Astrocyte (in vitro differentiated cells and primary cell): ENCODE measurements around the gene ACOT8. TPM values are rescaled to one million over a fixed set of nuclear protein-coding genes. Genes with fewer than 3 reads are reported as not detected.
A peak's percentile ranks its signal among the peaks of the same experiment; 100 is the strongest.
"Not testable (repeated sequence)": the region's sequence is repeated elsewhere in the genome, so short reads cannot be mapped to it uniquely, and the experiment has no call there.

Experiments
- DNase-seq: peaks from one replicate; pipeline ENCODE4 v3.0.0-alpha.2; 2010; ENCODE audit warnings: low read depth
- FAIRE-seq: peaks from 2 replicates; lab custom pipeline; 2011; peaks lifted over from hg19 to GRCh38; lab: Jason Lieb, UNC
- H2AFZ ChIP-seq: 2 replicates; pipeline ENCODE4 v1.6.0; 2012; ENCODE audit warnings: low read depth, low read length, inconsistent platforms
- H3K27ac ChIP-seq: 2 replicates; pipeline ENCODE4 v1.5.1; 2011; ENCODE audit warnings: low read depth, low read length, inconsistent platforms
- H3K27me3 ChIP-seq: 2 replicates; pipeline ENCODE4 v1.6.0; 2011; ENCODE audit warnings: low read length, inconsistent platforms; ENCODE audit not compliant: insufficient read depth
- H3K36me3 ChIP-seq: 2 replicates; pipeline ENCODE4 v1.5.1; 2011; ENCODE audit warnings: low read length, inconsistent platforms; ENCODE audit not compliant: insufficient read depth
- H3K4me1 ChIP-seq: 2 replicates; pipeline ENCODE4 v1.5.1; 2011; ENCODE audit warnings: low read length, inconsistent platforms; ENCODE audit not compliant: insufficient read depth
- H3K4me2 ChIP-seq: 2 replicates; pipeline ENCODE4 v1.6.0; 2012; ENCODE audit warnings: low read length, inconsistent platforms
- H3K4me3 ChIP-seq: 2 replicates; pipeline ENCODE4 v1.5.1; 2011; ENCODE audit warnings: low read depth, mild to moderate bottlenecking, low read length, inconsistent platforms; ENCODE audit not compliant: insufficient read depth
- H3K79me2 ChIP-seq: 2 replicates; pipeline ENCODE4 v1.6.0; 2012; ENCODE audit warnings: mild to moderate bottlenecking, low read length, inconsistent platforms; ENCODE audit not compliant: insufficient read depth
- H3K9ac ChIP-seq: 2 replicates; pipeline ENCODE4 v1.6.0; 2012; ENCODE audit warnings: mild to moderate bottlenecking, low read length, inconsistent platforms
- H3K9me3 ChIP-seq: 2 replicates; pipeline ENCODE4 v1.5.1; 2012; ENCODE audit warnings: low read depth, mild to moderate bottlenecking, low read length, inconsistent platforms; ENCODE audit not compliant: insufficient read depth
- H4K20me1 ChIP-seq: 2 replicates; pipeline ENCODE4 v1.6.0; 2012; ENCODE audit warnings: low read length, inconsistent platforms; ENCODE audit not compliant: insufficient read depth
- H3K27ac Mint-ChIP-seq: one replicate; pipeline ENCODE4 v1.8.0; 2021; ENCODE audit warnings: mild to moderate bottlenecking, mixed read lengths; ENCODE audit not compliant: unreplicated experiment
- H3K27me3 Mint-ChIP-seq: one replicate; pipeline ENCODE4 v1.8.0; 2021; ENCODE audit warnings: low read depth, mixed read lengths; ENCODE audit not compliant: unreplicated experiment
- H3K36me3 Mint-ChIP-seq: one replicate; pipeline ENCODE4 v1.8.0; 2021; ENCODE audit warnings: low read depth, mixed read lengths; ENCODE audit not compliant: unreplicated experiment
- H3K4me1 Mint-ChIP-seq: one replicate; pipeline ENCODE4 v1.8.0; 2021; ENCODE audit warnings: low read depth, mixed read lengths; ENCODE audit not compliant: unreplicated experiment
- H3K4me3 Mint-ChIP-seq: one replicate; pipeline ENCODE4 v1.8.0; 2021; ENCODE audit warnings: mild to moderate bottlenecking, moderate library complexity, mixed read lengths; ENCODE audit not compliant: unreplicated experiment
- H3K9me3 Mint-ChIP-seq: one replicate; pipeline ENCODE4 v1.8.0; 2021; ENCODE audit warnings: mild to moderate bottlenecking, mixed read lengths; ENCODE audit not compliant: unreplicated experiment
- EZH2 ChIP-seq: IDR thresholded peaks from 2 replicates; pipeline ENCODE4 v1.6.1; 2012; ENCODE audit warnings: mild to moderate bottlenecking, low read length, inconsistent platforms; ENCODE audit not compliant: insufficient read depth
- total RNA-seq: library from RNA; stranded (reverse); gene quantifications from 2 replicates; pipeline ENCODE4 v1.2.1, GENCODE V29; 2021
- TF ChIP-seq, protein P1 (sequence below): IDR thresholded peaks from 2 replicates; pipeline ENCODE4 v1.5.1; 2011; ENCODE audit warnings: low read depth, mild to moderate bottlenecking, inconsistent platforms, low read length, moderate library complexity; ENCODE audit not compliant: insufficient read depth

The ACOT8 gene
- total RNA-seq, 1 donor from 2014 or later = 22.0 TPM

DNA sequence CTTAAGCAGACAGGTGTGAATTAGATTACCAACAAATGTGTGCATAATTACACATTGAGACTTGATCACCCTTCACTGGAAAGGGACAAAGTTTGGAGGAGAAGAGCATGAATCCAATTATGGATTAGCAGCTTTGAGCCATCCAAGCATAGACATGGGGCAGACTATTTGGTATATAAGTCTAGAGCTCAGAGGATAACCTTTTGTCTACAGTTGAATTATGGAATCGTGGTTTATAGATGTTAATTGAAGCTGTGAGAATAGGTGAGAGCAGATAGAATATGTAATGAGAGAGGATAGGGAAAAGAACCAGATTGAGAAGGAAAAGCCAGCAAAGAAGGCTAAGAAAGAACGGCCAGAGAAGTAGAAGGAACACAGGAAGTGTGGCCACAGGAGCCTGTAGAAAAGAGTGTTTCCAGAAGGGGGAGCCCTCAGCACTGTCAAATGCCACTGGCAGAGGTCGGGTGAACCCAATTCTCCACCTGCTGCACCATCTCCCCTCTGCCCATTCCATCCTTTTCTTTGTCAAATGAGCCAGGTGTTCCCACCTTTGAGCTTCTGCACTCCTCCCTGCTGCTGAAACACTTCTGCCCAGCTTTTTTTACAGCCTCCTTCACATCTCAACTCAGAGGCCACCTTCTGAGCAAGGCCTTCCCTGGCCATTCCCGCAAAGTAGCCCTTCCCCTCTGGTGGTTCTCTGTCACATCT is 58.1 kb downstream of the ACOT8 start:
- Histone ChIP-seq H3K4me3 (no peak overlapping the region), H3K36me3 (peaks cover 56% of the 10 kb centered on the region), H3K27me3 (no peaks in the 10 kb centered on the region), H2AFZ (no peak overlapping the region), H3K4me2 (no peak overlapping the region), H3K4me1 (no peaks in the 10 kb centered on the region), H3K79me2 (peaks cover 3% of the 10 kb centered on the region), H4K20me1 (peaks cover 6% of the 10 kb centered on the region), H3K27ac (no peak overlapping the region), H3K9ac (peak overlapping the region; percentile 26), H3K9me3 (no peaks in the 10 kb centered on the region)
- H3K4me3 Mint-ChIP-seq = no peak overlapping the region
- H3K36me3 Mint-ChIP-seq = peaks cover 16% of the 10 kb centered on the region
- no peak for TF ChIP-seq EZH2
- TF ChIP-seq, protein P1, sequence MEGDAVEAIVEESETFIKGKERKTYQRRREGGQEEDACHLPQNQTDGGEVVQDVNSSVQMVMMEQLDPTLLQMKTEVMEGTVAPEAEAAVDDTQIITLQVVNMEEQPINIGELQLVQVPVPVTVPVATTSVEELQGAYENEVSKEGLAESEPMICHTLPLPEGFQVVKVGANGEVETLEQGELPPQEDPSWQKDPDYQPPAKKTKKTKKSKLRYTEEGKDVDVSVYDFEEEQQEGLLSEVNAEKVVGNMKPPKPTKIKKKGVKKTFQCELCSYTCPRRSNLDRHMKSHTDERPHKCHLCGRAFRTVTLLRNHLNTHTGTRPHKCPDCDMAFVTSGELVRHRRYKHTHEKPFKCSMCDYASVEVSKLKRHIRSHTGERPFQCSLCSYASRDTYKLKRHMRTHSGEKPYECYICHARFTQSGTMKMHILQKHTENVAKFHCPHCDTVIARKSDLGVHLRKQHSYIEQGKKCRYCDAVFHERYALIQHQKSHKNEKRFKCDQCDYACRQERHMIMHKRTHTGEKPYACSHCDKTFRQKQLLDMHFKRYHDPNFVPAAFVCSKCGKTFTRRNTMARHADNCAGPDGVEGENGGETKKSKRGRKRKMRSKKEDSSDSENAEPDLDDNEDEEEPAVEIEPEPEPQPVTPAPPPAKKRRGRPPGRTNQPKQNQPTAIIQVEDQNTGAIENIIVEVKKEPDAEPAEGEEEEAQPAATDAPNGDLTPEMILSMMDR = peak; percentile 65
- H3K27me3 Mint-ChIP-seq = no peaks in the 10 kb centered on the region
- no peak overlapping the region for H3K27ac Mint-ChIP-seq
- no peaks in the 10 kb centered on the region for H3K9me3 Mint-ChIP-seq
- DNase-seq (no peak), FAIRE-seq (no peak)
- no peaks in the 10 kb centered on the region for H3K4me1 Mint-ChIP-seq

DNA sequence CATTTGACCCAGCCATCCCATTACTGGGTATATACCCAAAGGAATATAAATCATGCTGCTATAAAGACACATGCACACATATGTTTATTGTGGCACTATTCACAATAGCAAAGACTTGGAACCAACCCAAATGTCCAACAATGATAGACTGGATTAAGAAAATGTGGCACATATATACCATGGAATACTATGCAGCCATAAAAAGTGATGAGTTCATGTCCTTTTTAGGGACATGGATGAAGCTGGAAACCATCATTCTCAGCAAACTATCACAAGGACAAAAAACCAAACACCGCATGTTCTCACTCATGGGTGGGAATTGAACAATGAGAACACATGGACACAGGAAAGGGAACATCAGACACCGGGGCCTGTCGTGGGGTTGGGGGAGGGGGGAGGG is 59.2 kb downstream of the ACOT8 start:
- not testable (repeated sequence) for H3K27me3 Mint-ChIP-seq, H2AFZ ChIP-seq, H3K4me2 ChIP-seq, H3K9me3 Mint-ChIP-seq, H3K4me3 Mint-ChIP-seq, H3K27ac Mint-ChIP-seq, H3K9me3 ChIP-seq, H4K20me1 ChIP-seq, FAIRE-seq, H3K27ac ChIP-seq, H3K4me3 ChIP-seq, DNase-seq, H3K4me1 ChIP-seq, H3K4me1 Mint-ChIP-seq, H3K9ac ChIP-seq, H3K79me2 ChIP-seq, H3K27me3 ChIP-seq
- peaks cover 16% of the 10 kb centered on the region for H3K36me3 Mint-ChIP-seq
- peaks cover 49% of the 10 kb centered on the region for H3K36me3 ChIP-seq

DNA sequence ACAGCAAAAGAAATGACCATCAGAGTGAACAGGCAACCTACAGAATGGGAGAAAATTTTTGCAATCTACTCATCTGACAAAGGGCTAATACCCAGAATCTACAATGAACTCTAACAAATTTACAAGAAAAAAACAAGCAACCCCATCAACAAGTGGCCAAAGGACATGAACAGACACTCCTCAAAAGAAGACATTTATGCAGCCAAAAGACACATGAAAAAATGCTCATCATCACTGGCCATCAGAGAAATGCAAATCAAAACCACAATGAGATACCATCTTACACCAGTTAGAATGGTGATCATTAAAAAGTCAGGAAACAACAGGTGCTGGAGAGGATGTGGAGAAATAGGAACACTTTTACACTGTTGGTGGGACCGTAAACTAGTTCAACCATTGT is 59.7 kb downstream of the ACOT8 start:
- Histone ChIP-seq H3K36me3 (peaks cover 45% of the 10 kb centered on the region), H3K79me2 (peaks cover 12% of the 10 kb centered on the region)
- H3K27ac Mint-ChIP-seq, H3K9ac ChIP-seq, H3K9me3 Mint-ChIP-seq, H3K4me1 ChIP-seq, H3K27ac ChIP-seq, H2AFZ ChIP-seq, H3K4me2 ChIP-seq, DNase-seq, H3K27me3 ChIP-seq, FAIRE-seq, H3K4me3 ChIP-seq, H3K4me3 Mint-ChIP-seq, H4K20me1 ChIP-seq, H3K9me3 ChIP-seq, H3K4me1 Mint-ChIP-seq, H3K27me3 Mint-ChIP-seq: not testable (repeated sequence)
- peaks cover 14% of the 10 kb centered on the region for H3K36me3 Mint-ChIP-seq
